ENCODE measurements around the gene IL4R. TPM values are rescaled to one million over a fixed set of nuclear protein-coding genes. Genes with fewer than 3 reads are reported as not detected.
"Not testable (repeated sequence)": the region's sequence is repeated elsewhere in the genome, so short reads cannot be mapped to it uniquely, and the experiment has no call there.

Gene IL4R
- total RNA-seq, 1 experiment from 2014 or later = 40.9 TPM

- peaks cover 5% of the 10 kb centered on the region for H3K9me3 ChIP-seq
- DNase-seq = peak; percentile 81
Measured at GRCh38 chr16:27405546-27406451, 92.0 kb downstream of the IL4R start.

GRCh38 chr16:27406511-27407128, 92.8 kb downstream of the IL4R start:
- DNase-seq = no peak
- Histone ChIP-seq H3K9me3 (peaks cover 7% of the 10 kb centered on the region), H3K36me3 (no peaks in the 10 kb centered on the region), H3K27me3 (no peaks in the 10 kb centered on the region), H3K4me3 (no peak overlapping the region)

More at GRCh38 chr16:27405546-27406451, 92.0 kb downstream of the IL4R start:
- Histone ChIP-seq H3K4me3 (no peak overlapping the region), H3K36me3 (no peaks in the 10 kb centered on the region), H3K27me3 (no peaks in the 10 kb centered on the region)

- no peaks in the 10 kb centered on the region for H3K27me3 ChIP-seq
- no peak for DNase-seq
- no peaks in the 10 kb centered on the region for H3K36me3 ChIP-seq
- H3K9me3 ChIP-seq = peaks cover 7% of the 10 kb centered on the region
- H3K4me3 ChIP-seq = no peak overlapping the region
Measured at GRCh38 chr16:27407133-27407532, 93.4 kb downstream of the IL4R start.

- Histone ChIP-seq H3K4me3 (no peak overlapping the region), H3K36me3 (no peaks in the 10 kb centered on the region), H3K27me3 (no peaks in the 10 kb centered on the region), H3K9me3 (peaks cover 15% of the 10 kb centered on the region)
- DNase-seq = peak; percentile 49
Measured at GRCh38 chr16:27408012-27408601, 94.3 kb downstream of the IL4R start.

- DNase-seq = no peak
- H3K27me3 ChIP-seq = no peaks in the 10 kb centered on the region
- no peaks in the 10 kb centered on the region for H3K36me3 ChIP-seq
- no peak overlapping the region for H3K4me3 ChIP-seq
- H3K9me3 ChIP-seq = peaks cover 15% of the 10 kb centered on the region
Measured at GRCh38 chr16:27408602-27409031, 94.8 kb downstream of the IL4R start.

GRCh38 chr16:27409958-27410357, 96.2 kb downstream of the IL4R start:
- not testable (repeated sequence) for H3K36me3 ChIP-seq

GRCh38 chr16:27410761-27411160, 97.0 kb downstream of the IL4R start:
- Histone ChIP-seq H3K36me3 (no peaks in the 10 kb centered on the region), H3K9me3 (peaks cover 15% of the 10 kb centered on the region), H3K4me3 (no peak overlapping the region), H3K27me3 (no peaks in the 10 kb centered on the region)
- DNase-seq = no peak

More at GRCh38 chr16:27409958-27410357, 96.2 kb downstream of the IL4R start:
- H3K4me3 ChIP-seq, H3K27me3 ChIP-seq, DNase-seq: not testable (repeated sequence)
- H3K9me3 ChIP-seq = peaks cover 15% of the 10 kb centered on the region

GRCh38 chr16:27413956-27414355, 100.2 kb downstream of the IL4R start:
- H3K36me3 ChIP-seq = no peaks in the 10 kb centered on the region
- DNase-seq = no peak
- peaks cover 15% of the 10 kb centered on the region for H3K9me3 ChIP-seq
- H3K27me3 ChIP-seq = no peaks in the 10 kb centered on the region
- no peak overlapping the region for H3K4me3 ChIP-seq

Other genes starting within 250 kb of the IL4R start
- not detected in 2 replicates for gene C16orf82, start 247.0 kb upstream of the IL4R start, total RNA-seq (2014; rRNA removed; shearing (Covaris generic); ENCODE audit: low replicate concordance)
- gene KDM8, start 110.4 kb upstream of the IL4R start, total RNA-seq (2014; rRNA removed; shearing (Covaris generic); ENCODE audit: low replicate concordance) = 4.4 and 10.2 TPM in 2 replicates
- gene NSMCE1, start 45.2 kb upstream of the IL4R start, total RNA-seq (2014; rRNA removed; shearing (Covaris generic); ENCODE audit: low replicate concordance) = 51.7 and 66.6 TPM in 2 replicates
- gene IL21R, start 88.2 kb downstream of the IL4R start, total RNA-seq (2014; rRNA removed; shearing (Covaris generic); ENCODE audit: low replicate concordance) = 0.33 and 0.44 TPM in 2 replicates
- 62.4 and 88.2 TPM in 2 replicates for gene GTF3C1, start 235.9 kb downstream of the IL4R start, total RNA-seq (2014; rRNA removed; shearing (Covaris generic); ENCODE audit: low replicate concordance)
- 1.5 and 8.0 TPM in 2 replicates for gene KATNIP, start 236.2 kb downstream of the IL4R start, total RNA-seq (2014; rRNA removed; shearing (Covaris generic); ENCODE audit: low replicate concordance)

All from MG63 (cell line).